Activated CD4-positive, CD25-positive, alpha-beta regulatory T cell treated with anti-CD3 and anti-CD28 coated beads, Interleukin-2, amount 50 U/mL, for 24 hours (primary cell): Measurements from ENCODE around the gene TRUB2.

Experiments
- ATAC-seq, 2 donors: fragments of 150-1000 bp; cut with Tn5 transposase; one replicate each; pipeline ENCODE4 v1.10.0; 2021; ENCODE audit warnings: mild to moderate bottlenecking in 1 of 2, moderate library complexity in 1 of 2

The TRUB2 gene, protein sequence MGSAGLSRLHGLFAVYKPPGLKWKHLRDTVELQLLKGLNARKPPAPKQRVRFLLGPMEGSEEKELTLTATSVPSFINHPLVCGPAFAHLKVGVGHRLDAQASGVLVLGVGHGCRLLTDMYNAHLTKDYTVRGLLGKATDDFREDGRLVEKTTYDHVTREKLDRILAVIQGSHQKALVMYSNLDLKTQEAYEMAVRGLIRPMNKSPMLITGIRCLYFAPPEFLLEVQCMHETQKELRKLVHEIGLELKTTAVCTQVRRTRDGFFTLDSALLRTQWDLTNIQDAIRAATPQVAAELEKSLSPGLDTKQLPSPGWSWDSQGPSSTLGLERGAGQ

DNA sequence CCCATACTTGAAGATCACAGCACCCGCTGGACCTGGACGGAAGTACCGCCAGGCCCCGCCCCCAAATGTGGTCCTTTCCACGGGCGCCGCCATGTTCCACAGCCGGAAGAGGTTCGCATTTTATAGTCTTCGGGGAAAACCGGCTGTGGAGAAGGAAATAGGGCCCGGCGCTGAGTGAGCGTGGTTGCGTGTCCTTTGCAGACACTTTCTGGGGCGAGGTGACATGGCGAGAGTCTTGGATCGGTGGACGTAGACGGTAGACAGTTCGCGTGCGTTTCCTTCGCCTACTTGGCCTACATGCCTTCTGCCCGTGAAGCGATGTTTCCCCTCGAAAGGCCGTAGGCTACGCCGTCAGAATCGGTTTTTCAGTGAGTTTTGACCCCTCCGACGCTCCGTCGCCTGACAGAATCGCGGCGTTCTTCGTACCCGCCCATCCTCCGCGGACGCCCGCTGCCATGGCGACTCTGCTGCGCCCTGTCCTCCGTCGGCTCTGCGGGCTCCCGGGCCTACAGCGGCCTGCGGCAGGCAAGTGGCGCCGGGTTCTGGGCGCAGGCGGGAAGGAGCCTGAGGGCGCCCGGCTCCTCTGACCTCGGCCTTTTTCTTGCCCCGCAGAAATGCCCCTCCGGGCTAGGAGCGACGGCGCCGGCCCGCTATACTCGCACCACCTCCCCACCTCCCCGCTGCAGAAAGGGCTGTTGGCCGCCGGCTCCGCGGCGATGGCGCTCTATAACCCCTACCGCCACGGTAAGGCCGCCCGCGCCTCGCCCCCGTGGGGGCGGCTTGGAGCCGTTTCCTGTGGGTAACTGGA, at the start of gene TRUB2, which contains the start of gene COQ4:
TRUB2 (minus strand) TSS at position 44 of the 808 bp plus-strand sequence; CDS start at position 5, 39 bp downstream.
COQ4 (plus strand) TSS at position 436 of the 808 bp plus-strand sequence; CDS start at position 456, 20 bp downstream.
- peak; percentile 85 to 88 for ATAC-seq

DNA sequence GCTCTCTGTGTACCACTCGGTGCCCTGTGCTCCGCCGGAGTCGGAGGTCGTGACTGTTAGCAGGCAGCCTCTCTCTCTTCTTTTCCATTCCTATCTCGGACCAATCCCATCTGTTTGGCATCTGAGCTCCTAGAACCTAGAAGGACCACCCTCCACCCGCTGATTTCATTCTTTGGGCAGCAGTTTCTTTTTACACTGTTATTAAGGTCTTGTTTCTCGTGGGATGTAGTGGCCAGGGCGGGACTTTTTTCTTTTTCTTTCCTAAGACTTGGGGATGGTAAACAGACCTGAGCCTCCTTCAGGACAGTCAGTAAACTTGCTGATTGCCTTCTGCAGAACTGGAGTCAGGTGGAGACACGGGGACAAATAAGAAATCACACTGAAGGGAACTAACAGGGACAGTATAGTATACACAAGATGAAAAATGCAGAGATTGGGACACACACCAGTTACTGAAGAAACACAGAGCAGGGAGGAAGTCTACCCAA, 49.4 kb upstream of the TRUB2 start:
- ATAC-seq = peak in 1 of 2 donors; percentile 42

DNA sequence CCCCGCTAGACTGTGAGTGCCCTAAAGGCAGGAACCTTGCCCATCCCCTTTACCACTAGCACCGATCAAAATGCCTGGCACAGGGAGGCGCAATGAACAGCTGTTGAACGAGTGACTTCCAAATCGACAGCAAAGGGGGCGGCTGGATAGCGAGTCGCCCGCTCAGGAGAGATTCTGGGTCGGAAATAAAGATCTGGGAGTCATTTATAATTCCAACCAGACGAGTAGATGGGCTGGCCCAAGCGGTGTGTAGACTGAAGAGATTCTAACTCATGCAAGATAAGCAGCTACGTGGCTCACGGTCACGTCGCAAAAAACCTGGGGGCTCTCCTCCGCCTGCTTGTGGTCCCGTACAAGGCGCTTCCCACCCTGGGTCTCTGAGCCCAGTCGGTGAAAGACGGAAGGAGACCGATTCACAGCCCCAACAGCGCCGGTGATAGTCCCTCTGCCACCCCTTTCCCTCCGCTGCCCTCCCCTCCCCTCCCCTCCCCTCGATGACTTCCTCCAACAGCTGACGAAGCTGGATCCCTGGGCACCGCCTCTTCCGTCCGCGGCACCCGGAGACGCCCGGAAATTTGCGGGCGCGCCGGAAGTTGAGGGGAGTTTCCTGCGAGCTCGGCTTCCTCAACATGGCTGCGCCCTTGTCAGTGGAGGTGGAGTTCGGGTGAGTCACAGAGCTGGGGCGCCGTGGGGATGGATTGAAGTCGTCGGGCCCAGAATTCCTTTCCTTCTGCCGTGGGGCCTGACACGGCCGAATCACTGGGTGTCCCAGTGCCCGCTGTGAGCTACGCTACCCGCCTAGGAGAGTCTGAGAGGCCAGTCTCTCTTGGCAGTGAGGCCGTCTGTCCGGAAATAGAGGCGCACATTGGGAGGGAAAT, 48.7 kb upstream of the TRUB2 start, which contains the start of gene URM1:
URM1 (plus strand) TSS at position 623 of the 878 bp plus-strand sequence; CDS start at position 630, 7 bp downstream.
- peak; percentile 98 for ATAC-seq

DNA sequence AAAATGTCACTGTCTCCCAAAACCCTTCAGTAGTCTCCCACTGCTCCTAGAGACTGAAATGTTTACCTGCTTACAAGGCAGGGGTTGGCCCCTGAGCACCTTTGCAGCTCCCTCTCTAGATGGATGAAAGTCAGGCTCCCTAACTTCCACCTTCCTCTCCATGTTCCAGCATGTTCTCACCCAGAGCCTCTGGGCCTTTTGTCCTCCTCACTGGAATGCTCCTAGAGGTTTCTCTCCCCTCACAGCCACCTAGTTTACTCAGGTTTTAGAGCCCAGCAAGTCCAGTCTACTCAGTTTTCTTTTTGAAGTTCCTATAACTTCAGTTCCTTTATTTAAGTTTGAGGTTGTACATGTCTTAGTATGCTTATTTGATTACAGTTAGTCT, 48.1 kb upstream of the TRUB2 start:
- no peak for ATAC-seq

DNA sequence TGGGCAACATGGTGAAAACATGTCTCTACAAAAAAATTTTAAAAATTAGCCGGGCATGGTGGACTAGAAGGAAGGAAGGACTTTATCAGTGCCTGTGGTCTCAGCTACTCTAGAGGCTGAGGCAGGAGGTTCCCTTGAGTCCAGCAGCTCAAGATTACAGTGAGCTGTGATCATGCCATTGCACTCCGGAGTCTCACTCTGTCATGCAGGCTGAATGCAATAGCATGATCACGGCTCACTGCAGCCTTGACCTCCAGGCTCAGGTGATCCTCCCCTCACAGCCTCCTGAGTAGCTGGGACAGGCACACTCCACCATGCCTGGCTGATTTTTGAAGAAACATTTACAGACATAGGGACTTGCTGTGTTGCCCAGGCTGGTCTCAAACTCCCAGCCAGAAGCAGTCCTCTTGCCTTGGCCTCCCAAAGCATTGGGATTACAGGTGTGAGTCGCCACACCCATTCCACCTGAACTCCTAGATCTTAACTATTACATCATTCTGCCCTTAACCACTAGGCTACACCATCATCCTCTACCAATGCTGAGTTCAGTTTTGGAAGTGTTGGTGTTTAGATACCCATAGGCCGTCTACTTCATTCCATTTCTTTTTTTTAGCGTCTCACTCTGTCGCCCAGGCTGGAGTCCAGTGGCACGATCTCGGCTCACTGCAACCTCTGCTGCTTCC, 46.9 kb upstream of the TRUB2 start:
- no peak for ATAC-seq

DNA sequence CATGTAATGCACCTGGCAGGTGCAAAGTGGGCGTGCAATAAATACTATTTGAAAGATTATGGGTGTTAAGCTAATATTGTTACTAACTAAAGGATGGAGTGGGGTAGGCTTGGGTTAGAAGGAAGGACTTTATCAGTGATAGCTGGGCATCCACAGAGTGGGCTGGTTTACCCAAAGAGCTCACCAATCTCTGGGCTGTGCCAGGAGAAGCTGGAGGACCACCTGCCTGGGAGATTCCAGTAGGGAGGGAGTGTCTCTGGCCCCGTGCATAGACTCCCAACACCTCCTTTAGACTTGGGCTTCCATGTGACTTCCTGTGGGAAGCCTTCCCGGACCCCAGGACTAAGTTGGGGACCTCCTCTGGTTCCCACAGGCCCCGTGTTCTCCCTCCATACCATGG, 43.3 kb upstream of the TRUB2 start:
- no peak for ATAC-seq

DNA sequence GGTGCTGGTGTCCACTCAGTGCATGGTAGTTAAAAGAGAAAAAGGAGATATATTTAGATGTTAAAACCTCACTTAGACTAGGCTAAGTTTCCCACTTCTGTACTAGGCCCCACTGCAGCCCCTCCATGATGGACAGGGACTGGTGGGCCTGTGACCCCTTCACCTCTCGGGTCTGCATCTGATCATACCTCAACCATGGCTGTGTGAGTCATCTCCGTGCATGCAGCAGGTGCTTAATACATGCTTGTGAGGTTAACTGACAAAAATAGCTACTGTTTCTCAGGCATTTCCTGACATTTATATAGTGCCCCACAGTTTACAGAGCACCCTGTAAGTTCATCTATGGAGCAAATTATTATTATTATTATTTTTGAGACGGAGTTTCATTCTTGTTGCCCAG, 40.5 kb upstream of the TRUB2 start:
- ATAC-seq = no peak

DNA sequence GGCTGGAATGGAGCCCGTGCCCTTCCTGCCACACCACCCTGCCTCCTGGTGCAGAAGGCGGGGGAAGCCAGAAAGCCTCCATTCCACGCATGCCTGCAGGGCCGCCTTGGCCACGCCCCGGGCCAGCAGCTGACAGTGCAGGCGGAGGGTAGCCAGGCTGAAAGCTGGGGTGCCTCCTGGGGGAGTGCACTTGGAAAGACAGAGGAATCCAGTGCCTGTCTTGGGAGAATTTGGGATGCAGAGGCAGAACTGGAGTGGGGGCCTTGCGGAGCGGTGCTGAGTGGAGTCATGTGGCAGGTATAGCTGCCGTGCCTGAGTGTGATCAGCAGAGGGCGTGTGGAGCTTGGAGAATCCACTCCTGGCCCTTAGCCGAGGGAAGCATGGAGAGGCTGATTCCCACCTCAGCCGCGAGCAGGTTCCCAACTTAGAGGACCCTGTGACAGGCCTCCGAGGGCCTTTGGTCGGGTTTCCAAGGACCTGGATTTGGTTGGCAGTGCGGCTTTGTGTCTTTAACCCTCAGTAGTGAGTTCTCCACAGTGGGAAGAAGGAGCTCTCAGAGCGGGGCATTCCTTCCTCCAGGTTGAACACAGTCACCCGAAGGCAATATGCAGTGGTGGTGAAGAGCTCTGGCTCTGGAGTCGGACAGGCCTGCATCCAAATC, 39.9 kb upstream of the TRUB2 start:
- ATAC-seq = peak; percentile 85 to 88

DNA sequence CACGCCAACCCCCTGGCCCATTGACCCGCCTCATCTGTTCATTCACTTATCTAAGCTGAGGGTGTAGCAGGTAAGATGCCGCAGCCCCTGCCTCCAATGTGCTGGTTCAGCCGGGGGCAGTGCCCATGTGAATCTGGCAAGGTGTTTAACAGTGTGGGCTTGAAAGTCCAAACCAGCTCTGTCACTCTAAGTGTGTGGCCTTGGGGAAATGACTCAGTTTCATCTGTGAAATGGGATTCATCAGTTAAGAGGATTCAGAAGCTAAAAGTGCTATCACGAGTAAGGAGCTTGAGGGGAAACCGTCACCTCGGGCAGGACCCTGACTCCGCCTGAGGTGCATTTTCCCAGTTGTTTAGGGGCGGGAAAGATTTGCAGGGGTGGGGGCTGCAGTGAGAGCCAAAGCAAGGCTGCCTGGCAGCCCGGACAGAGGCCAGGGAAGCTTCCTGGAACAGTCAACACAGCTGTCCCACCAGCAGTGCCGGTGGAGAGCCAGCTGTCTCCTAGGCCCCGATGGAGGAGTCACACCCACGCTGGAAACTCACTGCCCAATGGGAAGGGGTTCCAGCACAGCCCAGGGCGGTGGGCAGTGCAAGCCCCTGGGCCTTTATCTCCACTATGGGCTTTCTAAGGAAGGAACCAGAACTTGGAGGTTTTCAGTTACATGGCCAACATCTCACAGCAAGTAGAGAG, 39.2 kb upstream of the TRUB2 start:
- ATAC-seq = no peak

DNA sequence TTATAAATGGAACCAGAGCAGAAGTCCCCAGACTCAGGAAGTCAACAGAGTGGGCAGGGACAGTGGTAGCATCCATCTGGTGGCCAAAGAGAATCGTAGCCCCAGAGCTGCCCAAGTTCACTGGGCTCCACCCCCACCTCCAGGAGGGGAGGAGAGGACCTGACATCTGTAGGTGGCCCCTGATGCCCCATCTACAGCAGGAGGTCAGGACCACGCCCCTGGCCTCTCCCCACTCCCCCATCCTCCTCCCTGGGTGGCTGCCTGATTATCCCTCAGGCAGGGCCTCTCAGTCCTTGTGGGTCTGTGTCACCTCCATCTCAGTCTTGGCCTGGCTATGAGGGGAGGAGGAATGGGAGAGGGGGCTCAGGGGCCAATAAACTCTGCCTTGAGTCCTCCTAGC, 38.6 kb upstream of the TRUB2 start:
- no peak for ATAC-seq

DNA sequence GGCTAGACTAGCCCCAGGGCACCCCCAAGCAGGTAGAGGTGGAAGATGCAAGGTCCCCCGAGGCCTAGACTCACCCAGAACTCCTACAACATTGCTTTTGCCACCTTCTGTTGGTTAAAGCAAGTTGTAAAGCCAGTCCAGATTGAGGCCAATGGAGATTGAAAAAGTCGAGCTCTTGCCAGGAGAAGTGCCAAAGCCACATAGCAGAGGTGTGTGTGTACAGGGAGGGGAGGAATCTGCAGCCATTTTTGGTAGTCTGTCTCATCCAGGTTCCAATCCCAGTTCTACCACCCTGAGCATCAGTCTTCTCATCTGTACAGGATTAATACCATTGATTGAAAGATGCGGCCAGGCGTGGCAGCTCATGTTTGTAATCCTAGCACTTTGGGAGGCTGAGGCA, 36.6 kb upstream of the TRUB2 start:
- no peak for ATAC-seq

DNA sequence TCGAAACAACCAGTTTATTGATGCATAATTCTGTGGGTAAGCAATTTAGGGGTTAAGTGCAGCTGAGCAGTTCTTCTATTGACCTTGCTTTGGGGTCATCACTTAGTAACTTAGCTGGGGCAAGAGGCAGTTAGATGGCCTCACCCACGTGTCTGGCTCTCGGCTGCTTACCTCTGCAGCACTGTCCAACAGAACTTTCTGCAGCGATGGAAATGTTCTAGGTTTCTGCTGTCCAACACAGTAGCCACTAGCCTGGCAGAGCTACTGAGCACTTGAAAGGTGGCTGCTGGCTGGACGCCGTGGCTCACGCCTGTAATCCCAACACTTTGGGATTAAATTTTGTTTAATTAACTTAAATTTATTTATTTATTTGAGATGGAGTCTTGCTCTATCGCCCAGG, 35.8 kb upstream of the TRUB2 start:
- ATAC-seq = no peak

DNA sequence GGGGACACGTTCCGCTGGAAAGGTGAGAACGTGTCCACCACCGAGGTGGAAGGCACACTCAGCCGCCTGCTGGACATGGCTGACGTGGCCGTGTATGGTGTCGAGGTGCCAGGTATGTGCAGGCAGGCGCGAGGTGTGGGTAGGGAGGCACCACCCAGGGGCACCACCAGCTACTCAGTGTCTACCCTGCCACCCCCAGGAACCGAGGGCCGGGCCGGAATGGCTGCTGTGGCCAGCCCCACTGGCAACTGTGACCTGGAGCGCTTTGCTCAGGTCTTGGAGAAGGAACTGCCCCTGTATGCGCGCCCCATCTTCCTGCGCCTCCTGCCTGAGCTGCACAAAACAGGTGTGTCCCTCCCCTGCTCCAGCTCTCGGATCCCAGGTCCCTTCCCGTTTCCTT, 33.2 kb upstream of the TRUB2 start:
- no peak for ATAC-seq

DNA sequence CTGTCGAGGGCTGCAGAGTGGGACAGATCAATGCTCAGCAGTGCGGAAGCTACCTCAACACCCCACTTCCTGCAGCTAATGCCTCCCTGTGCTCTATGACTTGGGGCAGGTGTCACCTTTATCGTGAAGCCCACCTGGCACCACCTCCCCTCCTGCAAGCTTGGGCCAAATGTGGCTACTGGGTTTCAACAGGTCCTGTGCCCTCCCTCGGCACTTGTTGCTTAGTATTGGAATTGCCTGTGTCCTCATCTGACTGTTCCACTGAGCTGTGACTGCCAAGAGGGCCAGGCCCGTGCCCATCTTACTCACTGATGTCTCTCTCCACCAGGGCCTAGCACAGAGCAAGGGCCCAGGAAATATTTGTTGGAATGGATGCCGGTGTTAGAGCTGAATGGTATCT, 27.5 kb upstream of the TRUB2 start:
- ATAC-seq = no peak

DNA sequence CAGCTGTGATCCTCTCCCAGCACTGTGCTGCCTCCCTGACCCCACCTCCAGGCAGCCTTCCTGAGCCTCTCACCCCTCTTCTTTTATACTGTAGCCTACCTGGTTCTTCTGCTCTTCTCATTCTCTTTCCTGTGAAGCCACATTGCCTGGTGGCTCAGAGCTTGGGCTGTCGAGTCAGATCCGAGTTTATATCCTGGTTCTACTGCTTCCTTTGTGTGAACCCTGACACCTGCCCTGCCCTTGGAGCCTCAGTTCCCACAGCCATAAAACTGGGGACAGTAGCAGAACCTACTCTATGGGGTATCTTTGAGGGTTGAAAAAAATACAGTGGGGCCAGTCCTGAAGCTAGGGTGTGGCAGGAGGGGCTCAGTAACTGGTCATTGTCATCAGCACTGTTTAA, 26.9 kb upstream of the TRUB2 start:
- ATAC-seq = no peak

DNA sequence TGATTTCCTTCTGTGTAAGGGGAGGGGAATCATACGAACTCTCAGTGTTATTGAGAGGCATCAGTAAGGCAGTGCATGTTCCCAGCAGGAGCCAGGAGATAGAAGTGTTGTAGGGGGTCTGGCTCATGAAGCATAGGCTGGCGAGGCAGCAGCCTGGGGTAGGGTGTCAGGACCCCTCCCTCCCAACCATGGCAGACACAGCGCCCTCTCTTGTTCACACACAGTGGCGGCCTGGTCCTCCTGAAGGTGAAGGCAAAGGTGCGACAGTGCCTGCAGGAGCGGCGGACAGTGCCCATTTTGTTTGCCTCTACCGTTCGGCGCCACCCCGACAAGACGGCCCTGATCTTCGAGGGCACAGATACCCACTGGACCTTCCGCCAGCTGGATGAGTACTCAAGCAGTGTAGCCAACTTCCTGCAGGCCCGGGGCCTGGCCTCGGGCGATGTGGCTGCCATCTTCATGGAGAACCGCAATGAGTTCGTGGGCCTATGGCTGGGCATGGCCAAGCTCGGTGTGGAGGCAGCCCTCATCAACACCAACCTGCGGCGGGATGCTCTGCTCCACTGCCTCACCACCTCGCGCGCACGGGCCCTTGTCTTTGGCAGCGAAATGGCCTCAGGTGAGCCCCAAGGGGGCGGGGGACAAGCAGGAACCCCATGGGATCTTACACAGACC, 22.8 kb upstream of the TRUB2 start:
- ATAC-seq = no peak

DNA sequence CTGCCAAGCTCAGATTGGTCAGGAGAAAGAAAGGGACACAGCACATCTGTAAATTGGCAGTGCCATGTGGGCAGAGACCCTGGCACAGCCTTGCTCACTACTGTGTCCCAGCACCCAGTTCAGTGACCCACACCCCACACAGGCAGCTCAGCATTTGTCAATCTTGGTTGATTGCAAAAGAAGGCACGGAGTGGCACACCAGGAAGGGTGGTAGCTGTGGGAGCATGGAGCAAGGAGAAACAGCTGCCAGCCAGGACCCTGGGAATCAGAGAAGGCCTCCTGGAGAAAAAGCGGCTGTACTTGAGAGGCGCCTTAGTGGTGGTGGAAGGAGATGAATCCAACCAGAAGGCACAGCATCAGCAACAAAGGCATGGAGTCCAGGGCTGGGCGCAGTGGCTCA, 21.6 kb upstream of the TRUB2 start:
- ATAC-seq = no peak

DNA sequence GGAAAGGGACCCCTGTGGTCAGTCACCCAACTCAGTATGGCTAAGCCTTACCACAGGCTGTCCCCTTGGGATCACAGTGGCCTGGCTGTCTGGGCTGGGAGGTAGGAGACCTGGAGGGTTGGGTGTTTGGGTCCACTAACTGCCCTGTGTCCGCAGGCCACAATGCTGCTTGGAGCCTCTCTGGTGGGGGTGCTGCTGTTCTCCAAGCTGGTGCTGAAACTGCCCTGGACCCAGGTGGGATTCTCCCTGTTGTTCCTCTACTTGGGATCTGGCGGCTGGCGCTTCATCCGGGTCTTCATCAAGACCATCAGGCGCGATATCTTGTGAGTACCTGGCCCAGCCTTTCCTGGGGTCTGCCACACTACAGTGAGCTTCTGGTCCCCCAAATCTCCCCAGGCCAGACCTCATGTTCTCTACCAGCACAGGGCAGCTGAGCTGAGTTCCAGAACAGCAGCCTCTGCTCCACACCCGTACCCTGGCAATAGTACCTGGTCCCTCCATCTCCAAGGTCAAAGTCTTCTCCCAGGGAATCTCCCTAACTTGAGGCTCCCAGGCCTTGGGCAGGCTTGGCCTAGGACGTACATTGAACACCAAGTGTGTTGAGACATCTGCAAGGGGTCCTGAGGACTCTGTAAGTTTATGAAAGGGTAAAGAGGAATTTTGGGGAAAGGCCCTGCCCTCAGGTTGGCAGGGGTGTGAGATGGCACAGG, 20.9 kb upstream of the TRUB2 start:
- ATAC-seq = no peak

DNA sequence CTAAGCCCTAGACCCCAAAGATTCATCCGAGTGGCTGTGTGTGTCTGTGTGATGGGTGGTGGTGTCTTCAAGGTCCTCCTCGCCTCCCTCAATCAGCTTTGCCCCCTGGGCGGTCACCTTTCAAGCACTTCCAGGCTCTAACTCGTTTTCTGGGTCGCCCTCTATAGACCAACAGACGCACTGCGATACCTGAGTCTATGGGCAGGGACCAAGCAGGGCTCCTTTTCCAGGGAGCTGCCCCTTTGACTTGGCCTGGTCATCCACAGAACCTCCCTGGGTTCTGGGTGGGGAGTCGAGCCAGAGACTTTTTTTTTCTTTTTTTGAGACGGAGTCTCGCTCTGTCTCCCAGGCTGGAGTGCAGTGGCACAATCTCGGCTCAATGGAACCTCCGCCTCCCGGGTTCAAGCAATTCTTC, 19.2 kb upstream of the TRUB2 start:
- ATAC-seq = peak; percentile 53 to 57
